Measurements from ENCODE around the gene ERRFI1.

The ERRFI1 gene

GRCh38 chr1:8021676-8022266, 4.3 kb downstream of the ERRFI1 start:
- H3K9me3 ChIP-seq (ENCODE audit: control insufficient read depth, low read length): no peaks in the 10 kb centered on the region
- no peaks in the 10 kb centered on the region for H3K36me3 ChIP-seq (ENCODE audit: control insufficient read depth, insufficient read depth, low read length)
- no peaks in the 10 kb centered on the region for H3K27me3 ChIP-seq (ENCODE audit: control insufficient read depth, insufficient read depth, low read length)
- no peak for TF ChIP-seq CTCF (IDR thresholded peaks at IDR 0.05)
- H2AFZ ChIP-seq: no peak overlapping the region
- no peak overlapping the region for H3K4me2 ChIP-seq (ENCODE audit: low read length)
- H3K9ac ChIP-seq: no peak overlapping the region
- H3K27ac ChIP-seq: peak overlapping the region; percentile 20
- peaks cover 8% of the 10 kb centered on the region for H3K79me2 ChIP-seq
- H3K4me3 ChIP-seq (ENCODE audit: low read depth, low read length): no peak overlapping the region
- H3K4me1 ChIP-seq: peaks cover 8% of the 10 kb centered on the region

- peak overlapping the region; percentile 28 for H3K4me3 ChIP-seq (ENCODE audit: low read depth, low read length)
- H3K9ac ChIP-seq: no peak overlapping the region
- no peak overlapping the region for H2AFZ ChIP-seq
- H3K27ac ChIP-seq: peak overlapping the region; percentile 5
- no peaks in the 10 kb centered on the region for H3K9me3 ChIP-seq (ENCODE audit: control insufficient read depth, low read length)
- no peaks in the 10 kb centered on the region for H3K27me3 ChIP-seq (ENCODE audit: control insufficient read depth, insufficient read depth, low read length)
- TF ChIP-seq CTCF (IDR thresholded peaks at IDR 0.05): no peak
- H3K4me1 ChIP-seq: peaks cover 16% of the 10 kb centered on the region
- H3K4me2 ChIP-seq (ENCODE audit: low read length): peak overlapping the region; percentile 60
- peaks cover 13% of the 10 kb centered on the region for H3K79me2 ChIP-seq
- H3K36me3 ChIP-seq (ENCODE audit: control insufficient read depth, insufficient read depth, low read length): no peaks in the 10 kb centered on the region
Measured at GRCh38 chr1:8020032-8020431, 6.1 kb downstream of the ERRFI1 start.

GRCh38 chr1:8019229-8019620, 6.9 kb downstream of the ERRFI1 start:
- no peaks in the 10 kb centered on the region for H3K9me3 ChIP-seq (ENCODE audit: control insufficient read depth, low read length)
- peaks cover 13% of the 10 kb centered on the region for H3K79me2 ChIP-seq
- H2AFZ ChIP-seq: no peak overlapping the region
- H3K4me3 ChIP-seq (ENCODE audit: low read depth, low read length): peak overlapping the region; percentile 39
- H3K4me2 ChIP-seq (ENCODE audit: low read length): peak overlapping the region; percentile 60
- no peaks in the 10 kb centered on the region for H3K36me3 ChIP-seq (ENCODE audit: control insufficient read depth, insufficient read depth, low read length)
- peak overlapping the region; percentile 5 for H3K27ac ChIP-seq
- no peaks in the 10 kb centered on the region for H3K27me3 ChIP-seq (ENCODE audit: control insufficient read depth, insufficient read depth, low read length)
- no peak overlapping the region for H3K9ac ChIP-seq
- no peak for TF ChIP-seq CTCF (IDR thresholded peaks at IDR 0.05)
- peaks cover 18% of the 10 kb centered on the region for H3K4me1 ChIP-seq

GRCh38 chr1:8018492-8019228, 7.4 kb downstream of the ERRFI1 start:
- H3K79me2 ChIP-seq: peaks cover 13% of the 10 kb centered on the region
- no peaks in the 10 kb centered on the region for H3K27me3 ChIP-seq (ENCODE audit: control insufficient read depth, insufficient read depth, low read length)
- no peaks in the 10 kb centered on the region for H3K36me3 ChIP-seq (ENCODE audit: control insufficient read depth, insufficient read depth, low read length)
- H3K9ac ChIP-seq: no peak overlapping the region
- TF ChIP-seq CTCF (IDR thresholded peaks at IDR 0.05): no peak
- H3K27ac ChIP-seq: peak overlapping the region; percentile 25
- H3K4me1 ChIP-seq: peaks cover 18% of the 10 kb centered on the region
- no peak overlapping the region for H2AFZ ChIP-seq
- H3K4me2 ChIP-seq (ENCODE audit: low read length): peak overlapping the region; percentile 60
- H3K9me3 ChIP-seq (ENCODE audit: control insufficient read depth, low read length): no peaks in the 10 kb centered on the region
- H3K4me3 ChIP-seq (ENCODE audit: low read depth, low read length): peak overlapping the region; percentile 39
